Activated CD4-positive, CD25-positive, alpha-beta regulatory T cell treated with anti-CD3 and anti-CD28 coated beads, Interleukin-2, amount 50 U/mL, for 16 hours (primary cell): ENCODE measurements around the gene PSMG4.

Experiments used
- DNase-seq: peaks from one replicate; pipeline ENCODE4 v3.0.0-alpha.2; 2020; ENCODE audit warnings: low read depth, low spot score

The PSMG4 gene

GRCh38 chr6:3308106-3308505 lies 49.4 kb downstream of the PSMG4 start:
- DNase-seq = no peak

GRCh38 chr6:3309391-3310050 lies 50.8 kb downstream of the PSMG4 start:
- no peak for DNase-seq

GRCh38 chr6:3310051-3310448 lies 51.3 kb downstream of the PSMG4 start:
- DNase-seq = no peak

GRCh38 chr6:3310703-3311102 lies 52.0 kb downstream of the PSMG4 start:
- DNase-seq = no peak

- DNase-seq = no peak
These were observed 53.1 kb downstream of the PSMG4 start for GRCh38 chr6:3311826-3312225.

GRCh38 chr6:3312604-3313231 lies 54.0 kb downstream of the PSMG4 start:
- no peak for DNase-seq

- no peak for DNase-seq
These were observed 55.4 kb downstream of the PSMG4 start for GRCh38 chr6:3314176-3314575.

GRCh38 chr6:3314621-3315467 lies 56.1 kb downstream of the PSMG4 start:
- DNase-seq = no peak

- DNase-seq = no peak
These were observed 57.1 kb downstream of the PSMG4 start for GRCh38 chr6:3315841-3316240.

- no peak for DNase-seq
These were observed 57.6 kb downstream of the PSMG4 start for GRCh38 chr6:3316331-3316730.

- no peak for DNase-seq
These were observed 58.1 kb downstream of the PSMG4 start for GRCh38 chr6:3316818-3317217.
